Astrocyte of the spinal cord (primary cell): ENCODE data around the gene TPRN.
A peak's percentile ranks its signal among the peaks of the same experiment; 100 is the strongest.

Source experiments
- DNase-seq: peaks from one replicate; pipeline ENCODE4 v3.0.0; 2011; ENCODE audit warnings: low read depth, low spot score
- H3K4me3 ChIP-seq: 2 replicates; pipeline ENCODE4 v1.5.1; 2011; ENCODE audit warnings: low read depth, mild to moderate bottlenecking, low read length, moderate library complexity
- in situ Hi-C: cut with HindIII; loops from 2 replicates; pipeline ENCODE4 v1.10.0; 2017; ENCODE audit warnings: low sequenced_read_pairs
- TF ChIP-seq, protein P1 (sequence below): IDR thresholded peaks from 2 replicates; pipeline ENCODE4 v1.5.1; 2012; ENCODE audit warnings: low read depth, mild to moderate bottlenecking, low read length, inconsistent platforms

Gene TPRN

DNA sequence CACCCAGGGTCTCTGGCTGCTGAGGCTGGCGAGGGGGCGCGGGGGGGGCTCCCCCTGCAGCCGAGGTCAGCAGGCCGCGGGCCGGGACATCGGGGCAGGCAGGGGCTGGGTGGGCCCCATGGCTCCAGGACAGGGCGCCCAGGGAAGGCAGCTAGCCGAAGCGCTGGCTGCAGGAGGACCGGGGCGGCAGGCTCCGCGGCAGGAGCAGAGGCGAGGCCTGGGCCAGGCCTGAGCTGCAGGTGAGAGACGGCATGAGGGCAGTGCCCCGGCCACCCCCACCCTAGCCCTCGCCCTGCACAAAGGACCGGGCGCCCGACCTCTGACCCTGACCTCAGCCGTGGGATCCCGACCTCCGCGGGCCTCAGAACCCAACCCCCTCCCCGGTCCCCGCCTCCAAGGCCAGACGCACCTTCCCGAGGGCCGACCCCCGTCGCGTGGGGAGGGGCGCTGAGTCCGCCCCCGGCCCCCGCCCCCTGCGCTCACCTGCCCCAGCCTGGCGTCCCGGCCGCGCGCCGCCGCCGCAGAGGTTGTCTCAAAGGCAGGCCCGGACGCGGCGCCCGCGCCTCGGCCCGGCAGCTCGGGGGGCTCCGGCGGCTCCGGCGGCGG, 21.1 kb upstream of the TPRN start:
- DNase-seq, result no peak
- in situ Hi-C loops, result no loop called here
- peak overlapping the region; percentile 24 for H3K4me3 ChIP-seq
- TF ChIP-seq, protein P1, sequence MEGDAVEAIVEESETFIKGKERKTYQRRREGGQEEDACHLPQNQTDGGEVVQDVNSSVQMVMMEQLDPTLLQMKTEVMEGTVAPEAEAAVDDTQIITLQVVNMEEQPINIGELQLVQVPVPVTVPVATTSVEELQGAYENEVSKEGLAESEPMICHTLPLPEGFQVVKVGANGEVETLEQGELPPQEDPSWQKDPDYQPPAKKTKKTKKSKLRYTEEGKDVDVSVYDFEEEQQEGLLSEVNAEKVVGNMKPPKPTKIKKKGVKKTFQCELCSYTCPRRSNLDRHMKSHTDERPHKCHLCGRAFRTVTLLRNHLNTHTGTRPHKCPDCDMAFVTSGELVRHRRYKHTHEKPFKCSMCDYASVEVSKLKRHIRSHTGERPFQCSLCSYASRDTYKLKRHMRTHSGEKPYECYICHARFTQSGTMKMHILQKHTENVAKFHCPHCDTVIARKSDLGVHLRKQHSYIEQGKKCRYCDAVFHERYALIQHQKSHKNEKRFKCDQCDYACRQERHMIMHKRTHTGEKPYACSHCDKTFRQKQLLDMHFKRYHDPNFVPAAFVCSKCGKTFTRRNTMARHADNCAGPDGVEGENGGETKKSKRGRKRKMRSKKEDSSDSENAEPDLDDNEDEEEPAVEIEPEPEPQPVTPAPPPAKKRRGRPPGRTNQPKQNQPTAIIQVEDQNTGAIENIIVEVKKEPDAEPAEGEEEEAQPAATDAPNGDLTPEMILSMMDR, result no peak

DNA sequence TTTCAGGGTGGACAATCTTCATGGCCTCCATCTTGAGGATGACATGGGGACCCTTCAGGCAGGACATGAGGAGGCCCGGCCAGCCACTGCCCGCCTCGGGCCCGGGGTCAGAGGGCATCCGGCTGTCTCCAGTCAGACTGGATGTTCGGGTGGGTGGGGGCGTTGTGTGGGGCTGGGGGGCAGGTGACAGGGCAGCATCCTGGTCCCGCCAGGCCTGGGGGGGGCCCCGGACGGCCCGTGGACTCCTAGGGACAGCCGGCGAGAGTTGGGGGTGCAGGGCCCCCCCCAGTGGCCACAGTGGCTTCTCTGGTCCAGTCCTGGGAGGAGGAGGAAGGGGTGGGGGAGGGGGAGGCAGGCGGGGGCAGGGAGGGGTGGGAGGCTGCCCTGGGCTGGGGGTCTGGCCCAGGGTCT, 20.6 kb upstream of the TPRN start:
- DNase-seq, result no peak
- TF ChIP-seq, protein P1, result no peak
- no peak overlapping the region for H3K4me3 ChIP-seq
- in situ Hi-C loops, result no loop called here

DNA sequence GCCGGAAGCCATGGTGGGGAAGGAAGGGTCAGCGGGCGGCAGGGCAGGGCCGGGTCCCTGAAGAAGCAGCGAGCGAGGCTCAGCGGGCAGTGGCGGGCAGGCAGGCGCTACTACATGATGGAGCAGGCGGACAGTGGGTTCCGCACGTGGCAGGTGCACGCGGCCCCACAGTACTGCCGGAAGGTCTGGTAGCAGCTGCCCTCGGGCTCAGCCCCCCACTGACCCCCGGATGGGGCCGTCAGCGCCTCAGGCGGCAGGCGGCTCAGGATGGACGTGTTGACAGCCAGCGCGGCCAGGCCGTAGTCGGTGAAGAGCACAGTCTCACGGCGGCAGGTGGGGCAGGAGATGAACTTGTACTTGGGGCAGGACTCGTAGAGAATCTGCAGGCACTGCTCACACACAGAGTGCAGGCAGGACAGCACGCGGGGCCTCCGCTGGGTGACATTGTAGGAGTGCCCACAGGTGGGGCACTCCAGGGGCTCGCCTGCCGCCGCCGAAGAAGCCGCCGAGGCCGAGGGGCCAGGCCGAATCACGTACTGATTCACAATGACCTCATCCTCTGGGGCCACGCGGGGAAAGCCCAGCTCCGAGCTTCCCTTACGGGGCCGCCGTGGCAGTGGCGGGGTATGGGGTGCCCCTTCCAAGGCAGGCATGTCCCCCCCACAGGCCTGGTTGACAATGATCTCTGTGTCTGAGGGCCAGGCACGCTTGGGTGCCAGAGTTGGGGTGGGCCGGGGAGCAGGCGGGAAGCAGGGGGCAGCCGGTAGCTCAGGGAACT, 20.0 kb upstream of the TPRN start:
- in situ Hi-C loops, result no loop called here
- no peak overlapping the region for H3K4me3 ChIP-seq
- no peak for DNase-seq
- TF ChIP-seq, protein P1, result no peak

DNA sequence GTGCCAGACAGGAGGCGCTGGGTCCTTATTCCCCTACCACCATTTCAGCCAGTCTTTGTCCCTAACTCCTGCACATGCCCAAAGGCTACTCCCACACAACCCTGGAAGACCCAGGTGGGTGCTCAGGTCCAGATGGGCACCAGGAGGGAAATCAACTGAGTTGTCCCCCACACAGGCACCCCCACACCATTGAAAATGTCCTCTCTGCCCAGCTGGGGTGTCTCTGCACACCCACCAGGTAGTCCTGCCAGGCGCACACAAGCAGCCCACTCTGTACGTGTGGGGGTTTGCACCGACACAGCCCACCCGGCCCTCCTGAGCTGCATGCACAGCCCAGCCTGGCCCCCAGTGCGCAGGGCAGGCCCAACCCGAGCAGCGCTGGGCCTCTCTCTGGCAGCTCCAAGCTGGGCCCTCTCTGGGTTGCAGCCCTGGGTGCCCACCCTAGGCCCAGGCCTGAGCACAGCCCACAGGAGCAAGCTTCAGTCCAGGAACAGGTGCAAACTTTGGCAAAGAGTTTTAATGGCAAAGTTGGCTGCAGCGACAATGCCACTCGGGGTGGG, 19.3 kb upstream of the TPRN start:
- in situ Hi-C loops, result no loop called here
- H3K4me3 ChIP-seq, result no peak overlapping the region
- TF ChIP-seq, protein P1, result no peak
- DNase-seq, result no peak

DNA sequence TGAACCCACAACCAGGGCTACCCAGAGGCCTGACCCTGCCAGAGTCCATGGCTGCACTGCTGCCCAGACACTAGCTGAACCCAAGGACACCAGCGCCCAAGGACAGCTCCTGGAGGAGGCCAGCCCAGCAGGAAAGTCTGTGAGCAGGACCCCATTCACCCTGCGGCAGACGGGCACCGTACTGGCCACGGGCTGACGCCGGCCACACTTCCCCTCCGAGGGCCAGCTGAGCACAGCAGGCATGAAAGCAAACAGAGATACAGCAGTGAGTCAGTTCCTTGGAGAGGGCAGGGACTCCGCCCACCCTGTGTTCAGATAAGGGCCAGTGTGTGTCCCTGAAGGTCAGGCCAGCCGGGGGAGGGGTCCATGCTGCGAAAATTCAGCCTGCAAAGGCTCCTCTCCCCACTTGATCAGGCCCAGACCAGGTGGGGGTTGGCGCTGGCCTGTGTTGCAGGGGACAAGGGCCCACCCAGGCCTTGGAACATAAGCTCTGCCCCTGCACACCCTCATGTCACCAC, 18.3 kb upstream of the TPRN start:
- H3K4me3 ChIP-seq, result no peak overlapping the region
- peak; percentile 31 for DNase-seq
- in situ Hi-C loops, result no loop called here
- TF ChIP-seq, protein P1, result no peak

DNA sequence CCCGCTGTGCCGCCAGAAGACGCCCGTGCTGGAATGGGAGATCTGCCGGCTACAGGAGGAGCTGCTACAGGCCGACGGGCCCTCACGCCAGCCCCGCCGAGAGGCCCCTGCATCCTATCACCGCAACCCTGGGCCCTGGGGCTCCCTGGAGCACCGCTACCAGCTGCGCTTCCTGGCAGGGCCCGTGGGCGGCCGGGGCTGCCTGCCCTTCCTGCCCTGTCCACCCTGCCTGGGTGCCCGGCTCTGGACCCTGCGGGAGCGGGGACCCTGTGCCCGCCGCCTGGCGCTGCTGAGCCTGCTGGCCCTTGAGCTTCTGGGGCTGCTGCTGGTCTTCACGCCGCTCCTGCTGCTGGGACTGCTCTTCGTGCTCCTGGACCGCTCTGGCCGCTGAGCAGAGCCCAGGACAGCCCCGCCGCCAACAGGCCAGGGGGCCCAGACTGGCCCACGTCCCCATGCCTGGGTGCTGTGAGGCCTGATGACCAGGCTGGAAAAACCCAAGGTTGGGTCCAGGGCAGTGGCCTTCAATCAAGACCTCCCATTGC, 17.7 kb upstream of the TPRN start:
- no peak overlapping the region for H3K4me3 ChIP-seq
- no peak for DNase-seq
- in situ Hi-C loops, result no loop called here
- TF ChIP-seq, protein P1, result no peak
